ENCODE data around the gene CCNI2.

DNA sequence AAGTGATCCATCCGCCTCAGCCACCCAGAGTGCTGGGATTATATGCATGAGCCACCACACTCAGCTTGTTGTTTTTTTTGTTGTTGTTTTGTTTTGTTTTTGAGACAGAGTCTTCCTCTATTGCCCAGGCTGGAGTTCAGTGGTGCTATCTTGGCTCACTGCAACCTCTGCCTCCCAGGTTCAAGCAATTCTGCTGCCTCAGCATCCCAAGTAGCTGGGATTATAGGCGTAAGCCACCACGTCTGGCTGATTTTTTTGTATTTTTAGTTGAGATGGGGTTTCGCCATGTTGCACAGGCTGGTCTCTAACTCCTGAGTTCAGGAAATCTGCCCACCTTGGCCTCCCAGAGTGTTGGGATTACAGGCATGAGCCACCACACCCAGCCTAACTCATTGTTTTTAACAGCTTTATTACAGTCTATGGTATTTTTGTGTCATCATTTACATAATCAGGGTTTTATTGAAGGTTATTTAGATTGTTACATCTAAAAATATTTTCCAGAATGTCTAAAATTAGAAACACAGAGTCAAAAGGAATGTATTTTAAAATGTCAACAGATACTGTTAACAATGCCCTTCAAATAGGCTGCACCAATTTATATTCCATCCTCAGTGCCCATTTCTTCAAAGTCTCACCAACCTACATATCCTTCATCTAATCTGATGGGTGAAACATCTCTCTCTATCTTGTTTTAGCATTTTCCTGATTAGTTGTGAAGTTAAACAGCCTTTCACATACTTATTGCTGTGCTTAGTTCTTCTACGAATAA is 28.5 kb upstream of the CCNI2 start:
- TF ChIP-seq EZH2 (optimal IDR thresholded peaks at IDR 0.05; ENCODE audit: low read depth, low read length) = no peak
- TF ChIP-seq, protein P1, sequence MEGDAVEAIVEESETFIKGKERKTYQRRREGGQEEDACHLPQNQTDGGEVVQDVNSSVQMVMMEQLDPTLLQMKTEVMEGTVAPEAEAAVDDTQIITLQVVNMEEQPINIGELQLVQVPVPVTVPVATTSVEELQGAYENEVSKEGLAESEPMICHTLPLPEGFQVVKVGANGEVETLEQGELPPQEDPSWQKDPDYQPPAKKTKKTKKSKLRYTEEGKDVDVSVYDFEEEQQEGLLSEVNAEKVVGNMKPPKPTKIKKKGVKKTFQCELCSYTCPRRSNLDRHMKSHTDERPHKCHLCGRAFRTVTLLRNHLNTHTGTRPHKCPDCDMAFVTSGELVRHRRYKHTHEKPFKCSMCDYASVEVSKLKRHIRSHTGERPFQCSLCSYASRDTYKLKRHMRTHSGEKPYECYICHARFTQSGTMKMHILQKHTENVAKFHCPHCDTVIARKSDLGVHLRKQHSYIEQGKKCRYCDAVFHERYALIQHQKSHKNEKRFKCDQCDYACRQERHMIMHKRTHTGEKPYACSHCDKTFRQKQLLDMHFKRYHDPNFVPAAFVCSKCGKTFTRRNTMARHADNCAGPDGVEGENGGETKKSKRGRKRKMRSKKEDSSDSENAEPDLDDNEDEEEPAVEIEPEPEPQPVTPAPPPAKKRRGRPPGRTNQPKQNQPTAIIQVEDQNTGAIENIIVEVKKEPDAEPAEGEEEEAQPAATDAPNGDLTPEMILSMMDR (IDR thresholded peaks at IDR 0.05; ENCODE audit: low read length) = no peak
- TF ChIP-seq EZH2phosphoT487 (IDR thresholded peaks at IDR 0.05; ENCODE audit: low read length) = no peak
